Measurements from ENCODE around the gene MYCL. TPM values are rescaled to one million over a fixed set of nuclear protein-coding genes. Genes with fewer than 3 reads are reported as not detected.

MYCL gene
- total and polyA plus RNA-seq, 2 of the 8 experiments (the other 6 are each of a cell fraction or from before 2014, with no cell fraction given) = 20.3 to 28.8 TPM

DNA sequence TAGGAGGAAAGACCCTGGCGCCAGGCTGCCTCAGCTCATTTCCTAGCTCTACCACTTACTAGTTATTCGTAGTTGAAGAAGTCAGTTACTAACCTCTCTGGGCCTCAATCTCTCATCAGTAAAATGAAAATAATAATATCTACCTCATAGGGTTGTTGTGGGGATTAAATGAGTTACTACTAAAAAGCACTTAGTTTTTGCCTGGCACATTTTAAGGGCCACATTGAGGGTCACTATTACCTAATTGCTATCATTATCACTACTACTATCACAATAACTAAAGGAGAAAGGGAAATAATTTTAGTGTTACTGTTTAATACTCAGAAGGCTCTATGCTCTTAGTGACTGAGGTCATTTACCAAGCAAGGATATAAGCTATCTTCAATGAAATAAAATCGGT is 43.4 kb downstream of the MYCL start (continued):
- TF ChIP-seq CTBP2 (IDR thresholded peaks at IDR 0.05; ENCODE audit: borderline replicate concordance, insufficient read depth, insufficient read length, low read length) (no peak), E2F6 (IDR thresholded peaks at IDR 0.05) (no peak), SP1 (IDR thresholded peaks at IDR 0.05; ENCODE audit: low read depth, low read length) (no peak), SAP30 (IDR thresholded peaks at IDR 0.05; ENCODE audit: insufficient read depth, insufficient replicate concordance, low read length) (no peak), KDM1A (IDR thresholded peaks at IDR 0.05; ENCODE audit: borderline replicate concordance, low read length) (no peak), CHD1 (IDR thresholded peaks at IDR 0.05; ENCODE audit: low read depth, low read length) (no peak), ATF2 (IDR thresholded peaks at IDR 0.05; ENCODE audit: low read length) (no peak)

All from H1 (cell line).